GM12891 (cell line): ENCODE measurements around the gene RGS17.

Experiments used
- PAX5 ChIP-seq: IDR thresholded peaks from 2 replicates; pipeline ENCODE4 v1.6.1; 2011; ENCODE audit warnings: low read length, moderate library complexity, mild to moderate bottlenecking; ENCODE audit not compliant: insufficient read depth, severe bottlenecking
- POLR2A ChIP-seq: IDR thresholded peaks from 2 replicates; pipeline ENCODE4 v1.6.1; 2011; ENCODE audit warnings: low read depth, low read length, control low read depth
- POLR2AphosphoS5 ChIP-seq: IDR thresholded peaks from 2 replicates; pipeline ENCODE4 v1.6.1; 2011; ENCODE audit warnings: low read depth, low read length, control low read depth
- SPI1 ChIP-seq: IDR thresholded peaks from 2 replicates; pipeline ENCODE4 v1.6.1; 2011; ENCODE audit warnings: low read depth, low read length, control low read depth
- TAF1 ChIP-seq: IDR thresholded peaks from 2 replicates; pipeline ENCODE4 v1.6.1; 2011; ENCODE audit warnings: low read depth, low read length, control low read depth

DNA sequence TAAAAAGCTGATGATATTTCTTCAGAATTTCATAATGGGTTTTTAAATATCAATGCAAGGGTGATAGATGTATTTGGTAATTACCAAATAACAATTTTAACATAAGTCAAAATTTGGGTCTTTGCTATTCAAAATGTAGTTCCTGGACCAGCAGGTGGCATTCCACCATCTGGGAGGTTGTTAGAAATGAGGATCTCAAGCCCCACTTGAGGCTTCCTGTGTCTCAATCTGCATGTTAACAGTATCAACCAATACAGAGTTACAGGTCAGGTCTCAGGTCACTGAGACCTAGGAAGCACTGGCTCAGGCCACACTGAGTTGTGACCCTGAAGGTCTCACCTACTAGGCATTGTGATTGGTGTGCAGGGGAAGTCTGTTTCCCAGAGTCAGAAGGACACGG is 71.3 kb downstream of the RGS17 start:
- no peak for TF ChIP-seq POLR2A
- no peak for TF ChIP-seq POLR2AphosphoS5
- no peak for TF ChIP-seq TAF1
- no peak for TF ChIP-seq SPI1
- no peak for TF ChIP-seq PAX5
